Stimulated activated naive CD4-positive, alpha-beta T cell (primary cell): Measurements from ENCODE around the gene RYR2.

ENCODE experiments used
- DNase-seq, 6 experiments: peaks; one replicate each; lab custom pipeline; 2025; lab: John Stamatoyannopoulos, UW

Gene RYR2

GRCh38 chr1:237199026-237199425 is 157.0 kb downstream of the RYR2 start:
- no peak for DNase-seq

DNA sequence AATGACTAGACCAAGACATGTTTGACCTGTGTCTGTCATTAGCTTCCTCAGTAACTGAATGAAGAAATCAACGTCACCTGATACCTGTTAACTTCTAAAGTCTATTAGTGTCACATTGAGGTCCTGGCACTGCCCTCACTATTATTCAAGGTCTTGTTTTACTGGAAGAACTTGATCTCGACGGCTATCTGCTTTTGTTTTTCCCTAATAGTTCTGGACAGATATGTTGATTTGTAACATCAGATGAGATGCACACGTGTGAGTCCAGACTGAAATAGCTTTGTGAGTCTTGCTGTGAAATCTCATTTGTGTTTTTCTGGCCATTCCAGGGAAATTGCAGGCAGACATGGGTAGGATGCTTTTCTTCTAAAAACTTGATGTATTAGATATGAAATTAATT is 159.2 kb downstream of the RYR2 start:
- no peak for DNase-seq

DNA sequence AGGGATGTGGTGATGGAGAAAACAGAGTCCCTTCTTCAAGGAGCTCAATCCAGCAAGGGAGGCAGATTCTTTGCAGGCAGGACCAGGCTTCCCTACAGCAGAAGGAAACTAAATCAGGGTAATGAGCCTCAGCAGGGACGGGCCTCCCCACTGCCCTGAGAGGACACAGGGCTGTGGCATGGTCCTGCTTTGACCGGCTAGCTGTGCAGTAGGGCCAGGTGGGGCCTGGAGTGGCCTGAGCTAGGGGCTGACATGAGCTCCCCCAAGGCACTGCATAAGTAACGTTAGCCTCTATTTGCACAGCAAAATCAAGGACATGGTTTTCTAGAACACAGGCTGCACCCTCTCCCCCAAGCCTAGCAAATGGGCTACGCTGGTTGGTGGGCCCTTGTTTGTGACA is 162.9 kb downstream of the RYR2 start:
- DNase-seq: no peak

DNA sequence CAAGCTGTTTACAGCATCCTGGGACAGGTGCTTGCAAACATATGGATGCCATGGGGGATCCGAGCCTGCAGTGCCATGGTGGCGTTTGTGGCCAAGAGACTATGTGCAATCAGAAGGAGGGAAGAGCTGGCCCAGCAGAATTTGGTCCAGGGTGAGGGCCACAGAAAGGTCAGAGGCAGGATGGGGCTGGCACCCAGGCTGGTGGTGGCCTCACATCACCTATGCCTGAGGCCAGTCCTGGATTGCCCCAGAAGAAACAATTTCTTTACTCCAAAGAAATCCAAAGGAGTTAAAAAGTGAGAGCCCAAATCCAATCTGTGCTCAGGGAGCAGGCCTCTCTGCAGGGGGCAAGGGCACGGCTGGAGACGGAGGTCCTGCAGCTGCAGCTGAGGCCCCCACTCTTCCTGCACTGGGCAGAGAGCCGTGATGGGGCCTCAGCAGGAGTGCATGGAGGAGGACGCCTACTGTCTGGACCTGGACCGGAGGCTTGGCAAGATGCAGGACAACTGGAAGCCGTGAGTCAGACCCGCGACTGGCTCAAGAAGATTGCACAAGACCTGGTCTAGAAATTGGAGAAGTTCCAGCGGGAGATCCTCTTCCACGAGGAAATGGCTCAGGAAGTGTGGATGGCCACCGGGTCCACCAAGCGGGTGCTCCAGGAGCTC is 163.5 kb downstream of the RYR2 start:
- DNase-seq: no peak

DNA sequence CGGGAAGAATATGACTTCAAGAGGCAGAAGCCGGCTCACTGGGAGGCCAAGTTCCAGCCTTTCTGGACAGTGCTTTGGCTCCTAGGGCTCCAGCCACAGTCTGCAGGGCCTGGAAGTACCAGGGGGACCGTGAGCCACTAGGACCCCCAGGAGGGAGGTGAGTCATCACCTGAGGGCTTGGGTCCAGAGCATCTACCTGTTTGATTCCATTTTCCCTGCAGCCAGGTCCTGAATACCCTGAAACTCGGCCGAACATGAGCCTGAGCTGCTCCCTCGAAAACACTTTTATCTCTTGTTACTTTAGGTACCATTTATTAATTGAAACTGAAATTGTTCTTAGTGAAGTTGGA is 164.1 kb downstream of the RYR2 start:
- DNase-seq: no peak

DNA sequence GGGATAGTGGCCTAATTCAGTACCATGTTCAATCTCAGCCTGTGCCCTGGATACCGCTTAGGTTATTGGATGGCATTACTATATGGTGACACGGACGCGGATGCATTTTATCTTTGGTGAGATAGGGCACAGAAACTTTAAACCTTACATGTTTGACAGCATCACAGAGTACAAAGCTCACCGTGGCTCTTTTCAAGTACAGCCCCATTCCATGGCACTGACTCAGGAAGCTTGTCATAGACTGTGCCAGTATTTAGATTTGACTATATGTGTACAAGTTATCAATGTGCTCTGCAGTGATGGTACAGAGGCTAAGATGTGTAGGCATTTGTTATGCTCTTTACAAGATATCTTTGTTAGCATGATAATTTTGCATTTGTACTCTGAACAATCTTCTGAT is 169.0 kb downstream of the RYR2 start:
- no peak for DNase-seq

DNA sequence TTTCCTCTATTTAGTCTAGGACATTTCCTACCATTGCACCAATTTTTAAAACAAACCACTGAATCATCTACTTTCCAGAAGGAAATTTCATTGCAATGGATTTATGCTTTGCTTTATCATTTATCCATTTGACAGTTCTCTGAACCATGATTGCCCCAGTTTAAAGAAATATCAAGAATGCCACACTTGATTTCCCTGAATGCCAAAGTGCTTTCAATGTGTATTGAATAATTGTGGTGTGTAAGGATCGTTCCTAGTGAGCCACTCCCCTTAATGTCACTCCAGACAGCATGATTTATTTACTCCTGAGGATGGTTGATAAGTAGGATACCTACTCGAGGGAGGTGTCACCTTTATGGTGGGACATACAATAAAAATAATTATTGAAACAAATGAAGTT is 169.6 kb downstream of the RYR2 start:
- no peak for DNase-seq

DNA sequence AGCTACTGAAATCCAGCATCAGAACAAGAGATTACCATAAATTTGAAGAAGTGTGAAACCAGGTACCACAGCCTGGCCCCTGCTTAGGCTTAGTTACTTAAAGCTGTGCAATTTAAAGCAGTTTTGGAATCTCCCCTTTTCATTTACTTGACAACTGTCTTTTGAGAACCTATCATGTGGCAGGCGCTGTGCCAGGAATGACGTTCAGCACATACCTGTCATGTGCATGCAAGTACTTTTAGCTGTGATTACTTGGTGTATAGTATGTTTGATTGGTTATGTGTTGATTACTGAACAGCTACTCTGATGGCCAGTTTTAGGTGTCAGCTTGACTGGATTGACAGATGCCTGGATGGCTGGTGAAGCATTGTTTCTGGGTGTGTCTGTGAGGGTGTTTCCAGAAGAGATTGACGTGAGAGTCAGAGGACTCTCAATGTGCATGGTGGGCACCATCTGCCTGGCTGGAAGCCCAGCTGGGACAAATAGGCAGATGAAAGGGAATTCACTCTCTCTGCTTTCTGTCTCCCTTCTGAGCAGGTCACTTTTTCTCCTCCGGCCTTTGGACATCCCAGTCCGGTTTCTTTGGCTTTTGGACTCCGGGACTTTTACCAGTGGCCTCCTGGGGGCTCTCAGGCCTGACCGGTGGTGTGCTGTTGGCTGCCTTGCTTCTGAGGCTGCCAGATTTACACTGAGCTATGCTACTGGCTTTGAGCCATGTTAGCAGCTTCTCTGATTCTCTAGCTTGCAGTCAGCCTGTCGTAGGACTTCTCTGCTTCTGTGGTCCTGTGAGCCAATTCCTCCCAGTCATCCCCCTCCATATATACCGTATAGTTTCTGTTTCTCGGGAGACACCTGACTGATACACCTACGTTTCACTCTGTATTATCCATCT is 178.0 kb downstream of the RYR2 start:
- no peak for DNase-seq

- DNase-seq: no peak
Observed at GRCh38 chr1:237223419-237223818, 181.4 kb downstream of the RYR2 start.

- no peak for DNase-seq
Observed at GRCh38 chr1:237226177-237226944, 184.4 kb downstream of the RYR2 start.

GRCh38 chr1:237227476-237227875 is 185.5 kb downstream of the RYR2 start:
- DNase-seq: no peak

GRCh38 chr1:237228421-237228820 is 186.4 kb downstream of the RYR2 start:
- no peak for DNase-seq

DNA sequence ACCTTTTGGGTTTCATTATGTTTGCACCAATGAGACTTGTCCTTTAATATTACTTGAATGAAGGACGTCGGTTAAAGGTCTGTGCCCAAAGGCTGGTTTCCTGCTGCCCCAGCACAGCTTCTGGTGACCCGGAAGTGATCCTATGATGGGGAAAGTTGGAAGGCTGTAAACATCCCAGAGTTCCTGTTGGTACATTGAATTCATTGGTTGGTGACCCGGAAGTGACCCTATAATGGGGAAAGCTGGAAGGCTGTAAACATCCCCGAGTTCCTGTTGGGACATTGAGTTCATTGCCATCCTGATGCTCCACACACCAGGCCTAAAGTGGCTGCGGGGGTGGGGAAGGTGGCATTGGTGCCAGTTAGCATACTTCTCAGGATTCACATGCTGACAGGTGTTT is 187.3 kb downstream of the RYR2 start:
- no peak for DNase-seq

DNA sequence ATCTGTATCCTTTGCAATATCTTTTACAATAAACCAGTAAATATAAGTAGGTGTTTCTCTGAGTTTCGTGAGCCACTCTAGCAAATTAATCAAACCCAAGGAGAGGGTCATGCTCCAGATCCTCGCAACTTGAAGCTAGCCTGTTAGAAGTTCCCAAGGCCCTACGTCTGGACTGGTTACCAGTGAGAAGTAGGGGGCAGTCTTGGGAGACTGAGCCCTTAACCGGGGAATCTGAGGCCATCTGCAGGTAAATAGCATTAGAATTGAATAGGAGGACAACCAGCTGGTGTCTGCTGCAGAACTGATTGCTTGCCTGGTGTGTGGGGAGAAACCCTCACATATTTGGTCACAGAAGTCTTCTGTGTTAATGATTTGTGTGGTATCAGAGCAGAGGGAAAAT is 190.5 kb downstream of the RYR2 start:
- DNase-seq: no peak

DNA sequence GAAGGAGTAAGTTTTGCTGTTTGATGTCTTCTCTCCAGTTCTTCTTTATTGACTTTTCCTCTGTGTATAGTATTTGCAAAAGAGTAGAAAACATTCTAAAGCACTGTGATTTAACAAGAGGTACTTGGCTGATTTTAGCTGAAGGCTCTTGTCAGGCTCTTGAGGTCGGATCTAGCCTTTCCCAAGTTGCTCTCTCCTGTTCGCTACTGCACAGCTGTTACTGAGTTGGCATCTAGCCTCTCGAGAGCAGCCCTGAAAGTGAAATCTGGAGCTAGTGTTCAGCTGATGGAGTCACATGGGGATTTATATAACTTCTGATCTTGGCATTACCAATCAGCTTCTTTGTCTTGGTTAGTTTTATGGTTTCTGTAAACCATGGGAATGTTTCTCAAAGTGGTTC is 193.1 kb downstream of the RYR2 start:
- DNase-seq: no peak

GRCh38 chr1:237237721-237238120 is 195.7 kb downstream of the RYR2 start:
- no peak for DNase-seq

GRCh38 chr1:237239248-237239647 is 197.3 kb downstream of the RYR2 start:
- no peak for DNase-seq

- DNase-seq: no peak
Observed at GRCh38 chr1:237241038-237241437, 199.1 kb downstream of the RYR2 start.

- no peak for DNase-seq
Observed at GRCh38 chr1:237244778-237245177, 202.8 kb downstream of the RYR2 start.

DNA sequence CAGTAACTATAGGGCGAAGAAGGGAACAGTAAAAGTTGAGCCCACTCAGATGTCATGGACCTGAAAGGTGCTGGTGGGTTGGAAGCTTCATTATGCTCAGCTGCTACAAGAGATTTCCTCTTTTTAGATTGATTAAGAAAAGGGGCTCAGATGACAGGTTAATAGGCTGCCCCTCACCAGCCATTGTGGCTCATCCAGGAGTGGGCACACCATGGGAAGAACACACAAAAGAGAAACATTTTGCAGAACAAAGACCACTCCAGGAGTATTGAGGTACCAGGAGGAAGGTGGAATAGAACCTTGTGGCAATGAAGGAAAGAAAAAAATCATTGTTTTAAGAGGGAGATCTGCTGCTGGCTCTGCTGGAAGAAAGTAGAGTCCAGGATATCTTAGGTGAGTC is 205.5 kb downstream of the RYR2 start:
- no peak for DNase-seq

DNA sequence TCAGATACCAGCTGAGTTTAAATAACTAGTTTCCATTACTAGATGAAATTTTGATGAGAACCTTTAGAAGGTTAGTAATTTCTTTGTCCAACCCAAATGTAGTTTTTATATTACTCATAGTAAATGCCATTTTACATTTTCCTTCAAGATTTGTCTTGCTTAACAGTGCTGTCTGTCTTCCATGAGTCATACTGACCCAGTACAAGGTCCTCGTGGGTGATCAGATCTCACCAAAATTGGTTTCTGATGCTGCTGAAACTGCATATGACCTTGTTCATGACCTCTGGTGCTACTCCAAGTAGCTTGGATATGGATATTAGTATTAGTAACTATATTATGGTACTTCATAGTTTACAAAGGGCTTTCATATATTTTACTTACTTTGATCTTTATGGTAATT is 207.1 kb downstream of the RYR2 start:
- DNase-seq: no peak

- no peak for DNase-seq
Observed at GRCh38 chr1:237250055-237250454, 208.1 kb downstream of the RYR2 start.

DNA sequence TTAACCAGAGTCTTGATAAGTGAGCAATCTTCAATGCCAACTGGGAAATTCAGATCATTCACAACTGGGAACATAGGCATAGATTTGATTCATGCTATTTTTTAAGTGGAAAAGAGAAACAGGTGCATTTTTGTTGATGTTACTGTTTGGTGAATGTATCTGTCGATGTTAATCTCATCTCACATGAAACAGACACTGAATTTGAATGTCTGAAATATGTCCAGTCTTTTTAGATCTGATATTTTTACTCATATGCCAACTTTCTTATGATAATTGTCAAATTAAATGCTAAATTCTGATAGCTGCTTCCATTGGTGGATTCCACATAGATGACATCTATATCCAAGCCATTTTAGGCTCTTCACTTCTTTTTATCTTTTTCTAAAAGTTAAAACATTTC is 213.1 kb downstream of the RYR2 start:
- DNase-seq: no peak
